Measurements from ENCODE around the gene ZNF609.

ZNF609 gene

GRCh38 chr15:64535460-64536243, 75.3 kb downstream of the ZNF609 start:
- DNase-seq (ENCODE audit: low read depth), result no peak

- DNase-seq (ENCODE audit: low read depth), result peak; percentile 11
Measured at GRCh38 chr15:64536244-64536836, 76.0 kb downstream of the ZNF609 start.

GRCh38 chr15:64542091-64542490, 81.7 kb downstream of the ZNF609 start:
- no peak for DNase-seq (ENCODE audit: low read depth)

- no peak for DNase-seq (ENCODE audit: low read depth)
Measured at GRCh38 chr15:64544450-64544849, 84.1 kb downstream of the ZNF609 start.

- no peak for DNase-seq (ENCODE audit: low read depth)
Measured at GRCh38 chr15:64547275-64547674, 86.9 kb downstream of the ZNF609 start.

GRCh38 chr15:64548235-64548634, 87.9 kb downstream of the ZNF609 start:
- DNase-seq (ENCODE audit: low read depth), result no peak

- DNase-seq (ENCODE audit: low read depth), result no peak
Measured at GRCh38 chr15:64549860-64550259, 89.5 kb downstream of the ZNF609 start.

- DNase-seq (ENCODE audit: low read depth), result no peak
Measured at GRCh38 chr15:64552281-64552948, 92.0 kb downstream of the ZNF609 start.

GRCh38 chr15:64558460-64559179, 98.2 kb downstream of the ZNF609 start:
- no peak for DNase-seq (ENCODE audit: low read depth)

- DNase-seq (ENCODE audit: low read depth), result no peak
Measured at GRCh38 chr15:64559243-64559642, 98.9 kb downstream of the ZNF609 start.

GRCh38 chr15:64560501-64560900, 100.1 kb downstream of the ZNF609 start:
- no peak for DNase-seq (ENCODE audit: low read depth)

GRCh38 chr15:64560998-64561397, 100.6 kb downstream of the ZNF609 start:
- no peak for DNase-seq (ENCODE audit: low read depth)

GRCh38 chr15:64562003-64562640, 101.7 kb downstream of the ZNF609 start:
- DNase-seq (ENCODE audit: low read depth), result no peak

GRCh38 chr15:64566102-64566501, 105.7 kb downstream of the ZNF609 start:
- DNase-seq (ENCODE audit: low read depth), result no peak

GRCh38 chr15:64566629-64567427, 106.5 kb downstream of the ZNF609 start:
- no peak for DNase-seq (ENCODE audit: low read depth)

GRCh38 chr15:64568765-64569164, 108.4 kb downstream of the ZNF609 start:
- no peak for DNase-seq (ENCODE audit: low read depth)

- DNase-seq (ENCODE audit: low read depth), result no peak
Measured at GRCh38 chr15:64571857-64572291, 111.5 kb downstream of the ZNF609 start.

GRCh38 chr15:64572856-64573255, 112.5 kb downstream of the ZNF609 start:
- DNase-seq (ENCODE audit: low read depth), result no peak

GRCh38 chr15:64574301-64575017, 114.1 kb downstream of the ZNF609 start:
- no peak for DNase-seq (ENCODE audit: low read depth)

GRCh38 chr15:64580696-64581407, 120.5 kb downstream of the ZNF609 start:
- DNase-seq (ENCODE audit: low read depth), result no peak

Data from activated T-cell treated with anti-CD3 and anti-CD28 coated beads for 24 hours (primary cell).